Femur (tissue), 1 donor: Measurements from ENCODE around the gene BACH2.
"Not testable (repeated sequence)": the region's sequence is repeated elsewhere in the genome, so short reads cannot be mapped to it uniquely, and the experiment has no call there.

Experiments
- DNase-seq: peaks from one replicate; pipeline ENCODE4 v3.0.0-alpha.2; 2017

The BACH2 gene

GRCh38 chr6:90179190-90180169, 117.2 kb downstream of the BACH2 start:
- DNase-seq = no peak

- no peak for DNase-seq
Measured at GRCh38 chr6:90178384-90178855, 118.2 kb downstream of the BACH2 start.

DNA sequence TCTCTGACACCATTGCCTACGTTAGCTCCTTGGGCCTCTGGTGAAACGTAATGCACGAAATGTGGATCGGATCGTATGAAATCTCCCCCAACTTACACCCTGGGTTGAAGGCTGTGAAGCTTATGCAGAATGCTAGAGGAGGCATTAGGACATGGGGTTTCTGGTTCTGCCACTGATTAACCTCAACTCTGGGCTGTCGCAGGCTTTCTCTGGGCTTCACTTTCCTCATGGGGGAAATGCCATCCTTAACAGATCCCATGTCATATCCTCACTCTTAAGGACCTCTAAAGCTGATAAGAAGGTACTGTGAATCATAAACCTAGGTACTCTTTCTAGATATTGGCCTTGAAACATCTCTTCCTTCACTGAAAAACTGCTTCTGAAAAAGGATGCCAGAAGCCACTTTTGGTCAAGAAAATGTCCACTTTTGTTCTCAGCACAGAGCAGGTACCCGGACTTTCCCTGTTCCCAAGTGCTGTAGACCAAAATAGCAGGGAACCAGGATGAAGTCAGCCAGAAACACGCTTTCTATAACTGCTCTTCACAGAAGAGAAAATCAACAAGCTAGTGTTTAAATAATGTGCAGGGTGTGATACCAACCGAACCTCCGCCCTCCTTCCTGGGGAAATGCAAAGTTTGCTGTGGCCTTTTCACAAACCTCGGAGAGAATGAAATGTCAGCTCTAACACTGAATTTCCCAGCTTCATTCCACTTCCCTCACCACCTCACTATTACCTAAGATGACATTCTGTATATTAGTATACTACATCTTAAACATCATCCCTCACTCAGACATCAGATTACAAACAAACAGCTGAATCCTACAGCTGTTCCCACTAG, 118.9 kb downstream of the BACH2 start:
- DNase-seq = no peak

DNA sequence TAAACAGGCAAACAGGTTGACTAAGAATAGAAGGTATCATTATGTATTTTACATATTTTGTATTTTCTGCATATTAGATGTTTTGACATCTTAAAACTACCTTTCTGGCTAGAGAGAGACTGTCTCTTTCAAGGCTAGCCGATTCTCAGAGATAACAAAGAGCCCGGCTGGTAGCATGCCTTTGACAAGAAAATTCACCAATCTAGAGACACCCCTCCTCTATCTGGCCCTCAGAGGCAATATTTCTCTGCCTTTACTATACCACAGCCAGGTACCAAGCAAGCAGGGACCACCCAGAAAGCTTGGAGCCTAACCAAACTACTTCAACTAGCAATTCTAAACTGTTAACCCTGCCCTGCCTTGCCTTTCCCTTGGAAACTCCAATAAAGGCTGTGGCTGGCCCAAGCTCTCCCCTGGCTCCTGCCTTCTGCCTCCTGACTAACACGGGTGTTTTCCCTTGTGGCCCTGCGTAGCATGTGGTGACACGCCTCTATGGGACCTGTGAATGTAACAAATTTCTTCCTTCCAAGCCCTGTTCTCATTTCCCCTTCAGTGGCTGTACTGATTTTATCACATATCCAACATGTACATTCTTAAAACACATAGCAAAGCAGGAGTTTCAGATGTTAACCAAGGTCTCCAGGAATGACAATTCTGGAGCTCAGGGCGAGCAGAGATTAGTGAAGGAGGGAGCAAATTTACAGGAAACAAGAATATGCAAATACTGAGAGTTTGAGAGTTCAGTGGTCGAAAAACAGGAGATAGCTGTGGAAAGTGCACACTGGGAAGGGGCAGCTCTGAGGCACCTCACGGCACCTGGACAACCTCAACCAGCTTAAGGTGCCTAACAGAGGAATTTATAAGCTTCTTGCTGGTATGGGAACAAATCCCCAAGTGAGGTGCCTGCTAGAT, 120.8 kb downstream of the BACH2 start:
- no peak for DNase-seq

DNA sequence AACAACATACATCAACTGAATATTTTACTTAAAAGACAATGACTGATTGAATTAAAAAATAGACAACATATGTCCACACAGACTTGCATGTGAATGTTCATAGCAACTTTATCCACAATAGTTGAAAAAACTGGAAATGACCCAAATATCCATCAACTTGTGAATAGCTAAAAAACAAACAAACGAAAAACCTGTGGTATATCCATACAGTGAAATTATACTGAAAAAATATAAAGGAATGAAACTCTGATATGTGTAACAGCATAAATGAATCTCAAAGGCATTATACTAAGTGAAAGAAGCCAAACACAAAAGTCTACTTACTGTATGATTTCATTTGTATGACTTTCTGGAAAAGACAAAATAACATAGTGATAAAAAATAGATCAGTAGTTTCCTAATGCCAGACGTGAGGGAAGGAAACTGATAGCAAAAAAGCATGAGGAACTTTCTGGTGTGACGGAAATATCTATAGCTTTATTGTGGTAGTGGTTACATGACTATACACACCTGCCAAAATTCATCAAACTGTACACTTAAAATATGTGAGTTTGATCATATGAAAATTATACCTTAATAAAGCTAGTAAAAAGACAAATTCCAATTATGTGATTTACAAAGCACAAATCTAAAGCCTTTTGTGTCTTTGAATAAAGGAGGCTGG, 123.2 kb downstream of the BACH2 start:
- no peak for DNase-seq

DNA sequence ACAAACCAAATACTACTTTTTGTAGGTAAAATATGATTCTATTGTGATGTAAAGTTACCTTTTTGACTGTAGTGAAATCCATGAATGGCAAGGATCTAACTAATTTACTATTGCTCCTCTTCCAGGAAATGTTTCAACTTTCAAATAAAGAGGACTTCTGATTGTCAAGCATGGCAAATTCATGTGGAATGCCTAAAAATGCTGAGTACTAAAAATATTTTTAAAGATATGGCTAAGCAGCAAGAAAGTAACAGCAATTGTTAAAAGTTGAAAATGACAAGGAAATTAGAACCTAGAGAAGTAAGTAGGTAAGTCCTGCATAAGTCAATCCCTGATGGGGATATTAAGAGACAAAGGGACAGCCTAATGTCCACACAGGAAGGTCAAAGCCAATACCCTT, 126.0 kb downstream of the BACH2 start:
- DNase-seq = no peak

- DNase-seq = no peak
Measured at GRCh38 chr6:90169374-90169773, 127.3 kb downstream of the BACH2 start.

DNA sequence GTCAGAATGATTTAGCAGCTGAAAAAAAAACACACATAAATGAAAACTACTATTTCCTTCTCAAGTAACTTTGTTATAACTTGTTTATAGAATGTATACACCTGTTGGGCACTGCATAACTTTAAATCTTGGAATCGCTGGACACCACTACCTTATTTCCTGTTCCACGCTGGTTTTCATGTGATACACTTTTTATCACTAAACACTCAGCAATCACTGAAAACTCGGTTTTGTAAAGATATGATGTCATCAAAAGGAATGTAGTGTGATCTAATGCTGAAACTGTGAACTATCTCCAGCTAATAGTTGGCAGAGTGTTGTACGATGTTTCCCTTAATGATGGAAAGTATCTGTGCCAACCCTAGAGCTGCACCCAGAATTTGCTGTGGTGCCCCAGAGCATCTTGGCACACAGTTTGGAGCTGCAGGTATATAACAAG, 127.9 kb downstream of the BACH2 start:
- DNase-seq = no peak

- no peak for DNase-seq
Measured at GRCh38 chr6:90167514-90168379, 128.9 kb downstream of the BACH2 start.

DNA sequence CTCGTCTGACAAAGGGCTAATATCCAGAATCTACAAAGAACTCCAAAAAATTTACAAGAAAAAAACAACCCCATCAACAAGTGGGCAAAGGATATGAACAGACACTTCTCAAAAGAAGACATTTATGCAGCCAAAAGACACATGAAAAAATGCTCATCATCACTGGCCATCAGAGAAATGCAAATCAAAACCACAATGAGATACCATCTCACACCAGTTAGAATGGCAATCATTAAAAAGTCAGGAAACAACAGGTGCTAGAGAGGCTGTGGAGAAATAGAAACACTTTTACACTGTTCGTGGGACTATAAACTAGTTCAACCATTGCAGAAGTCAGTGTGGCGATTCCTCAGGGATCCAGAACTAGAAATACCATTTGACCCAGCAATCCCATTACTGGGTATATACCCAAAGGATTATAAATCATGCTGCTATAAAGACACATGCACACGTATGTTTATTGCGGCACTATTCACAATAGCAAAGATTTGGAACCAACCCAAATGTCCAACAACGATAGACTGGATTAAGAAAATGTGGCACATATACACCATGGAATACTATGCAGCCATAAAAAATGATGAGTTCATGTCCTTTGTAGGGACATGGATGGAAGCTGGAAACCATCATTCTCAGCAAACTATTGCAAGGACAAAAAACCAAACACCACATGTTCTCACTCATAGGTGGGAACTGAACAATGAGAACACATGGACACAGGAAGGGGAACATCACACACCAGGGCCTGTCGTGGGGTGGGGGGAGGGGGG, 130.3 kb downstream of the BACH2 start:
- not testable (repeated sequence) for DNase-seq

DNA sequence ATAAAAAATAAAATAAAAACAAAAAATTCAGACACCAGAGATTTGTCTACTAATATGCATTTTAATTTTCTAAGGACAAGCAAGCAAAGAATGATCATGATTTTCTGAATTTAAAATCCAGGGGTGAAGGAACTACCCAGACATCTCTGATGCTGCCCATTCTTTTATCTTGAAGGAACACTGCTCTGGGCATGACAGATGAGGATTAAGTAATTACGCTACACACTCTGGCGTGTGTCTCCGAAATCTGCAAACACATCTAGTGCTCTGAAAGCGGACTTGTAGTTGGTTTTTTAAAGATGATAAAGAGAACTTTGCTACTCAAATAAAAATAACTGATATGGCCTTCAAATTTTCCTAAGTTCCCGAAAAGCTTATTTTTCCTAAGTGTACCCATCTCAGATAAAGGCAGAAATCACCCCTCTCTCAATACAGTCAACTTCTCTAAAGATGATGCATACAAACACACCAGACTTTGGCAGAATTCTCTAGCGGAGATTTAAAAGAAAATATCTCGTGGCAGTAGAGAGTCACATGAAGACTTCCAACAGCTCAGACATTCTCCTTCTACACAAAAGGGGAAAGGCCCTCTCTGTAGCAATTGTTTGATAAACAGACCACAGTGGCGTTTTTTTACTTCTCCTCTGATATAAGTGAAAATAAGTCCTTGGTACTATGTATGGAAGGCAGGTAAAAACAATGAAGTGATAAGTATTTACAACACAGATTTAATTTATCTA, 133.8 kb downstream of the BACH2 start:
- DNase-seq = no peak

GRCh38 chr6:90160013-90160412, 136.6 kb downstream of the BACH2 start:
- no peak for DNase-seq

DNA sequence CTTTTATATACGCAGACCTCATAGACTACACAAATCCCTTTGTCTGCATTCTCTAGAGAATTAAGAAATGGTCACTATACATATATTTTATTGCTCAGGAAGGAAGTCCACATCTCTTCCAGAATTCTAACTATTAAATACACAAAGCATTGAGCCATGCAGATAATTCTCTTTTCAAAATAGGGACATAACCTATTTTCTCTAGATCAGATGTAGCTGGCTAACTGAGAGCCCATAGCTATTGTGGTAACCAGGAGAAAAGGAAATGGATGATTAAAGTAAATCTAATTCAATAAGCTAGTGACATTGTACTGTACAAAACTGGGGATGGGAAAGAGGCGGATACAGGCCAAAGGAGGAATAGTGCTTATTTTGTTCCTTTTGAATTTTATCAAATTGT, 137.2 kb downstream of the BACH2 start:
- DNase-seq = no peak

GRCh38 chr6:90158936-90159335, 137.7 kb downstream of the BACH2 start:
- no peak for DNase-seq

DNA sequence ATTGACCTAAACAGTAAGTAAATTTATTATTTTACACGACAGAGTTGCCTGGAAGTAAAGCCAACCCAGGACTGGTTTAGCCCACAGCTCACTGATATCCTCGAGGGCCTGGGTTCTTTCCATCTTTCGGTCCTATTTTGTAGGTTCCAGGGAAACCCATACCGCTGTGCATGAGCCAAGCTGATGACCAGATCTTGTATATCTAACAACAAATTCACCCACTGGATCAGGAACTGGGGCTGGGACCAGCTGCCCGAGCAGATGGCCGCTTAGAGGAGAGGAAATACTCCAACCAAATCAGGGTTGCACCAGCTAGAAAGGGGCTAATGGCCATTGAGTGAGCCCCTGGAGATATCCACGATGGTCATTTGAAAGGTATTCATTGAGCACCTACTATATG, 139.2 kb downstream of the BACH2 start:
- DNase-seq = no peak

DNA sequence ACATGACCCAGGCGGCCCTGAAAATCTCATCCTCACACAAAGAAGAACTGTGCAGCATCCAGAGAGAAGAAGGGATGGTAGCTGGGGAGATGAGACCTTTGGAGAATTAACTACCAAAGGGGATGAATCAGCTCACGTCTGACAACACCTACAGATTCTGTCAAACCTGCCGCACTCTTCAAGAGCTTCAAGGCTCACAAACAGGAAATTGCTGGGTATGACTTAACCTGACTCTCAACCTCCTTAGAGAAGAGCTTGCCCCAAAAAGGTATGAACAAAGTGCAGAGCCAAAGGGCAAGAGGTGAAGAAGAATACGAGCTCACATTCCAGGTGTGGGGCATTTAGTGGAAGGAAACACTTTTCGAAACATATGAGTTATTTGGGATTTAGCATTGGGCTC, 139.8 kb downstream of the BACH2 start:
- no peak for DNase-seq

DNA sequence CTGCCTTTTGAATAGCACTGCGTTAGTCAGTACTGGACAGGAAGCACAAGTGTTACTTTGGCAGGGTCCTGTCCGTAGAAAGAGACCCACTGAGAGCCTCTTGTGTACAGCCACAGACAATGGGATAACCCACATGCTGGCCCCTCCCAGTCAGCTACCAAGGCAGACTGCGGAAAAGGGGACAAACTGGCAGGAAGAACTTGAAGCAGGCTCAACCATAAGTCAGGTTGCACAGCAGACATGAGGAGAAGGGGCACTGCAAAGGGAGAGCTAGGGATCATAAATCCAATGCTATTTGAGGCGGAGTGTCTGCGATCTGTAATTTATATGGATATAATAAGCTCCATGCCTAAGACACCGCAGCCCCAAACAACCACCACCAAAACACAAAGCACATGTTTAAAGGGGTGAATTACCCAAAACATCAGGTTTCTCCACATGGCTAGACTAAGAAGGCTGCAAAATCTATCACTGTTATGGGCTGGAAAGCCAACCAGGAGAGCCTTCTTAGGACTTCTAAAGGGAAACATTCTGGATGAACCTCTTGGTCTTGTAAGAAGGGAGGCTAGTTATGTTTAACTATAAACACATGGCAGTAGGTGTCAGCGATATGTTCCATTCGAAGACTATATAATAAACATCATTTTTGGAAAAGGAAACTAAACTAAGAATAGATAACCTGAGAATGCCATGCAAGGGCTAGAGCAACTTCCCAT, 141.7 kb downstream of the BACH2 start:
- no peak for DNase-seq

- DNase-seq = no peak
Measured at GRCh38 chr6:90151576-90152422, 144.8 kb downstream of the BACH2 start.
